HepG2 (cell line): ENCODE measurements around the gene CSHL1. TPM values are rescaled to one million over a fixed set of nuclear protein-coding genes. Genes with fewer than 3 reads are reported as not detected.

Experiments
- GATAD1 ChIP-seq: IDR thresholded peaks from 2 replicates; pipeline ENCODE4 v1.6.1; 2016; ENCODE audit warnings: missing genetic modification reagents, missing compliant biosample characterization
- MATR3 ChIP-seq: sonication (generic); formaldehyde crosslinking; IDR thresholded peaks from 2 replicates; pipeline ENCODE4 v1.4.0; 2020; ENCODE audit warnings: missing genetic modification reagents
- NCOA5 ChIP-seq: sonication (generic); formaldehyde crosslinking; IDR thresholded peaks from 2 replicates; pipeline ENCODE4 v1.4.0; 2020; ENCODE audit warnings: missing genetic modification reagents
- NR2F2 ChIP-seq: IDR thresholded peaks from 2 replicates; pipeline ENCODE4 v1.6.1; 2012; ENCODE audit warnings: low read depth, inconsistent platforms, borderline replicate concordance
- SNAI1 ChIP-seq: sonication (generic); formaldehyde crosslinking; IDR thresholded peaks from 2 replicates; pipeline ENCODE4 v1.5.0; 2020; ENCODE audit warnings: mild to moderate bottlenecking, missing genetic modification reagents, borderline replicate concordance
- ZNF34 ChIP-seq: sonication (generic); formaldehyde crosslinking; IDR thresholded peaks from 2 replicates; pipeline ENCODE4 v1.4.0; 2020; ENCODE audit warnings: mild to moderate bottlenecking, missing genetic modification reagents, borderline replicate concordance
- ZNF773 ChIP-seq: sonication (generic); formaldehyde crosslinking; IDR thresholded peaks from 2 replicates; pipeline ENCODE4 v1.4.0; 2020; ENCODE audit warnings: missing genetic modification reagents, borderline replicate concordance
- polyA plus RNA-seq, 8 experiments: library from polyadenylated mRNA; depleted of rRNA in 3 of 8; stranded (reverse) in 7 of 8; unstranded in 1 of 8; fragments of >200 nt; fragmentation: Illumina TruSeq in 4 of 8; extraction: Trizol in 4 of 8; gene quantifications; 2 replicates each; pipeline versions ENCODE4 v1.2.1 to v1.2.3, GENCODE V29; 2011 to 2016; ENCODE audit warnings: low read depth in 4 of 8, missing spikeins in 1 of 8, mixed read lengths in 1 of 8; ENCODE audit not compliant: insufficient read depth in 1 of 8
- total RNA-seq, 5 experiments: library from RNA; depleted of rRNA; stranded (reverse); fragments of >200 nt; fragmentation: Illumina TruSeq; extraction: Trizol; gene quantifications; 2 replicates each; pipeline ENCODE4 v1.2.3, GENCODE V29; 2016; ENCODE audit warnings: low read depth in 1 of 5
- TF ChIP-seq, protein P1 (sequence below): sonication (generic); formaldehyde crosslinking; IDR thresholded peaks from 2 replicates; pipeline ENCODE4 v1.4.0; 2020; ENCODE audit warnings: missing genetic modification reagents
- TF ChIP-seq, protein P2 (sequence below): sonication (generic); formaldehyde crosslinking; IDR thresholded peaks from 2 replicates; pipeline ENCODE4 v1.4.0; 2020; ENCODE audit warnings: mild to moderate bottlenecking, missing genetic modification reagents
- TF ChIP-seq, protein P3 (sequence below): sonication (generic); formaldehyde crosslinking; IDR thresholded peaks from 2 replicates; pipeline ENCODE4 v1.4.0; 2020; ENCODE audit warnings: missing genetic modification reagents, borderline replicate concordance
- TF ChIP-seq, protein P4 (sequence below): IDR thresholded peaks from 2 replicates; pipeline ENCODE4 v1.6.1; 2018; ENCODE audit warnings: missing genetic modification reagents
- TF ChIP-seq, protein P5 (sequence below): sonication (generic); formaldehyde crosslinking; IDR thresholded peaks from 2 replicates; pipeline ENCODE4 v1.4.0; 2020; ENCODE audit warnings: mild to moderate bottlenecking, missing genetic modification reagents
- TF ChIP-seq, protein P6 (sequence below): sonication (generic); formaldehyde crosslinking; IDR thresholded peaks from 2 replicates; pipeline ENCODE4 v1.8.1; 2023; ENCODE audit warnings: mild to moderate bottlenecking, inconsistent platforms, moderate library complexity, missing genetic modification reagents, borderline replicate concordance
- TF ChIP-seq, protein P7 (sequence below): fragments of 450-650 bp; IDR thresholded peaks from 2 replicates; pipeline ENCODE4 v1.6.1; 2017

CSHL1 gene
- total and polyA plus RNA-seq, 2 of the 13 experiments (the other 11 are each of a cell fraction or from before 2014, with no cell fraction given): not detected

DNA sequence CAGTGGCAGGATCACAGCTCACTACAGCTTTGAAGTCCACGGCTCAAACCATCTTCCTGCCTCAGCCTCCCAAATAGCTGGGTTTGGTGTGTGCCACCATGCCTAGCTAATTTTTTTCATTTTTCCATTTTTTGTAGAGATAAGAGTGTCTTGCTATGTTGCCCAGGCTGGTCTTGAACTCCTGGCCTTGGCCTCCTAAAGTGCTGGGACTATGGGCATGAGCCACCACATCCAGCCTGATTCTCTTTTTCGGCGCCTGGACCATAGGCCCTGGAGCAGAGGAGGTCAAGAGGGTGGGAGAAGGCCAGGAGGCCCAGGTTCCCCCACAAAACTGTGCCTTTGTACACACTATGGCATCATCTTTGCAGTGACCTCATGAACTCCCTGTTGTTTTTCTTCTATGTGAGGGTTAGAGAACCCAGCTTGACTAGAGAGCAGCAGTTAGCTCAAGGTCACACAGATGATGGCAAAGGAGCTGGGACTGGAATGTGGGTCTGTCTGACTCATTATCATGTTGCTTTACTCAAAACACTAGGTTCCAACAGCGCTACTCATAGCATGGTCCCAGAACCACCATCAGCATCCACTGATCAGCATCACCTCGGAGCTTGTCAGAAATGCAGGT lies 45.4 kb upstream of the CSHL1 start (continued):
- TF ChIP-seq, protein P1, sequence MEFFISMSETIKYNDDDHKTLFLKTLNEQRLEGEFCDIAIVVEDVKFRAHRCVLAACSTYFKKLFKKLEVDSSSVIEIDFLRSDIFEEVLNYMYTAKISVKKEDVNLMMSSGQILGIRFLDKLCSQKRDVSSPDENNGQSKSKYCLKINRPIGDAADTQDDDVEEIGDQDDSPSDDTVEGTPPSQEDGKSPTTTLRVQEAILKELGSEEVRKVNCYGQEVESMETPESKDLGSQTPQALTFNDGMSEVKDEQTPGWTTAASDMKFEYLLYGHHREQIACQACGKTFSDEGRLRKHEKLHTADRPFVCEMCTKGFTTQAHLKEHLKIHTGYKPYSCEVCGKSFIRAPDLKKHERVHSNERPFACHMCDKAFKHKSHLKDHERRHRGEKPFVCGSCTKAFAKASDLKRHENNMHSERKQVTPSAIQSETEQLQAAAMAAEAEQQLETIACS: no peak
- no peak for TF ChIP-seq ZNF34 (CRISPR knock-in tag)
- TF ChIP-seq, protein P2, sequence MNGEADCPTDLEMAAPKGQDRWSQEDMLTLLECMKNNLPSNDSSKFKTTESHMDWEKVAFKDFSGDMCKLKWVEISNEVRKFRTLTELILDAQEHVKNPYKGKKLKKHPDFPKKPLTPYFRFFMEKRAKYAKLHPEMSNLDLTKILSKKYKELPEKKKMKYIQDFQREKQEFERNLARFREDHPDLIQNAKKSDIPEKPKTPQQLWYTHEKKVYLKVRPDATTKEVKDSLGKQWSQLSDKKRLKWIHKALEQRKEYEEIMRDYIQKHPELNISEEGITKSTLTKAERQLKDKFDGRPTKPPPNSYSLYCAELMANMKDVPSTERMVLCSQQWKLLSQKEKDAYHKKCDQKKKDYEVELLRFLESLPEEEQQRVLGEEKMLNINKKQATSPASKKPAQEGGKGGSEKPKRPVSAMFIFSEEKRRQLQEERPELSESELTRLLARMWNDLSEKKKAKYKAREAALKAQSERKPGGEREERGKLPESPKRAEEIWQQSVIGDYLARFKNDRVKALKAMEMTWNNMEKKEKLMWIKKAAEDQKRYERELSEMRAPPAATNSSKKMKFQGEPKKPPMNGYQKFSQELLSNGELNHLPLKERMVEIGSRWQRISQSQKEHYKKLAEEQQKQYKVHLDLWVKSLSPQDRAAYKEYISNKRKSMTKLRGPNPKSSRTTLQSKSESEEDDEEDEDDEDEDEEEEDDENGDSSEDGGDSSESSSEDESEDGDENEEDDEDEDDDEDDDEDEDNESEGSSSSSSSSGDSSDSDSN (CRISPR knock-in tag): 0 out of 2 replicates have a peak, but pooled peaks have one; percentile 28
- TF ChIP-seq, protein P3, sequence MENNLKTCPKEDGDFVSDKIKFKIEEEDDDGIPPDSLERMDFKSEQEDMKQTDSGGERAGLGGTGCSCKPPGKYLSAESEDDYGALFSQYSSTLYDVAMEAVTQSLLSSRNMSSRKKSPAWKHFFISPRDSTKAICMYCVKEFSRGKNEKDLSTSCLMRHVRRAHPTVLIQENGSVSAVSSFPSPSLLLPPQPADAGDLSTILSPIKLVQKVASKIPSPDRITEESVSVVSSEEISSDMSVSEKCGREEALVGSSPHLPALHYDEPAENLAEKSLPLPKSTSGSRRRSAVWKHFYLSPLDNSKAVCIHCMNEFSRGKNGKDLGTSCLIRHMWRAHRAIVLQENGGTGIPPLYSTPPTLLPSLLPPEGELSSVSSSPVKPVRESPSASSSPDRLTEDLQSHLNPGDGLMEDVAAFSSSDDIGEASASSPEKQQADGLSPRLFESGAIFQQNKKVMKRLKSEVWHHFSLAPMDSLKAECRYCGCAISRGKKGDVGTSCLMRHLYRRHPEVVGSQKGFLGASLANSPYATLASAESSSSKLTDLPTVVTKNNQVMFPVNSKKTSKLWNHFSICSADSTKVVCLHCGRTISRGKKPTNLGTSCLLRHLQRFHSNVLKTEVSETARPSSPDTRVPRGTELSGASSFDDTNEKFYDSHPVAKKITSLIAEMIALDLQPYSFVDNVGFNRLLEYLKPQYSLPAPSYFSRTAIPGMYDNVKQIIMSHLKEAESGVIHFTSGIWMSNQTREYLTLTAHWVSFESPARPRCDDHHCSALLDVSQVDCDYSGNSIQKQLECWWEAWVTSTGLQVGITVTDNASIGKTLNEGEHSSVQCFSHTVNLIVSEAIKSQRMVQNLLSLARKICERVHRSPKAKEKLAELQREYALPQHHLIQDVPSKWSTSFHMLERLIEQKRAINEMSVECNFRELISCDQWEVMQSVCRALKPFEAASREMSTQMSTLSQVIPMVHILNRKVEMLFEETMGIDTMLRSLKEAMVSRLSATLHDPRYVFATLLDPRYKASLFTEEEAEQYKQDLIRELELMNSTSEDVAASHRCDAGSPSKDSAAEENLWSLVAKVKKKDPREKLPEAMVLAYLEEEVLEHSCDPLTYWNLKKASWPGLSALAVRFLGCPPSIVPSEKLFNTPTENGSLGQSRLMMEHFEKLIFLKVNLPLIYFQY (CRISPR knock-in tag): peak; percentile 34; the same call in 1 of the 2 replicates
- TF ChIP-seq, protein P4, sequence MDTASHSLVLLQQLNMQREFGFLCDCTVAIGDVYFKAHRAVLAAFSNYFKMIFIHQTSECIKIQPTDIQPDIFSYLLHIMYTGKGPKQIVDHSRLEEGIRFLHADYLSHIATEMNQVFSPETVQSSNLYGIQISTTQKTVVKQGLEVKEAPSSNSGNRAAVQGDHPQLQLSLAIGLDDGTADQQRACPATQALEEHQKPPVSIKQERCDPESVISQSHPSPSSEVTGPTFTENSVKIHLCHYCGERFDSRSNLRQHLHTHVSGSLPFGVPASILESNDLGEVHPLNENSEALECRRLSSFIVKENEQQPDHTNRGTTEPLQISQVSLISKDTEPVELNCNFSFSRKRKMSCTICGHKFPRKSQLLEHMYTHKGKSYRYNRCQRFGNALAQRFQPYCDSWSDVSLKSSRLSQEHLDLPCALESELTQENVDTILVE (CRISPR knock-in tag): 0 out of 2 replicates have a peak, but pooled peaks have one; percentile 52
- TF ChIP-seq NR2F2: peak; percentile 68; the same call in 1 of the 2 replicates
- no peak for TF ChIP-seq SNAI1 (CRISPR knock-in tag)
- TF ChIP-seq, protein P5, sequence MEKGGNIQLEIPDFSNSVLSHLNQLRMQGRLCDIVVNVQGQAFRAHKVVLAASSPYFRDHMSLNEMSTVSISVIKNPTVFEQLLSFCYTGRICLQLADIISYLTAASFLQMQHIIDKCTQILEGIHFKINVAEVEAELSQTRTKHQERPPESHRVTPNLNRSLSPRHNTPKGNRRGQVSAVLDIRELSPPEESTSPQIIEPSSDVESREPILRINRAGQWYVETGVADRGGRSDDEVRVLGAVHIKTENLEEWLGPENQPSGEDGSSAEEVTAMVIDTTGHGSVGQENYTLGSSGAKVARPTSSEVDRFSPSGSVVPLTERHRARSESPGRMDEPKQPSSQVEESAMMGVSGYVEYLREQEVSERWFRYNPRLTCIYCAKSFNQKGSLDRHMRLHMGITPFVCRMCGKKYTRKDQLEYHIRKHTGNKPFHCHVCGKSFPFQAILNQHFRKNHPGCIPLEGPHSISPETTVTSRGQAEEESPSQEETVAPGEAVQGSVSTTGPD (CRISPR knock-in tag): no peak
- TF ChIP-seq GATAD1 (CRISPR knock-in tag): peak; percentile 35; the same call in 1 of the 2 replicates
- TF ChIP-seq NCOA5 (CRISPR knock-in tag): no peak
- TF ChIP-seq ZNF773: no peak
- no peak for TF ChIP-seq MATR3
- TF ChIP-seq, protein P6, sequence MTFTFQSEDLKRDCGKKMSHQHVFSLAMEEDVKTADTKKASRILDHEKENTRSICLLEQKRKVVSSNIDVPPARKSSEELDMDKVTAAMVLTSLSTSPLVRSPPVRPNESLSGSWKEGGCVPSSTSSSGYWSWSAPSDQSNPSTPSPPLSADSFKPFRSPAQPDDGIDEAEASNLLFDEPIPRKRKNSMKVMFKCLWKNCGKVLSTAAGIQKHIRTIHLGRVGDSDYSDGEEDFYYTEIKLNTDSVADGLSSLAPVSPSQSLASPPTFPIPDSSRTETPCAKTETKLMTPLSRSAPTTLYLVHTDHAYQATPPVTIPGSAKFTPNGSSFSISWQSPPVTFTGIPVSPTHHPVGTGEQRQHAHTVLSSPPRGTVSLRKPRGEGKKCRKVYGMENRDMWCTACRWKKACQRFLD (CRISPR knock-in tag): no peak
- TF ChIP-seq, protein P7, sequence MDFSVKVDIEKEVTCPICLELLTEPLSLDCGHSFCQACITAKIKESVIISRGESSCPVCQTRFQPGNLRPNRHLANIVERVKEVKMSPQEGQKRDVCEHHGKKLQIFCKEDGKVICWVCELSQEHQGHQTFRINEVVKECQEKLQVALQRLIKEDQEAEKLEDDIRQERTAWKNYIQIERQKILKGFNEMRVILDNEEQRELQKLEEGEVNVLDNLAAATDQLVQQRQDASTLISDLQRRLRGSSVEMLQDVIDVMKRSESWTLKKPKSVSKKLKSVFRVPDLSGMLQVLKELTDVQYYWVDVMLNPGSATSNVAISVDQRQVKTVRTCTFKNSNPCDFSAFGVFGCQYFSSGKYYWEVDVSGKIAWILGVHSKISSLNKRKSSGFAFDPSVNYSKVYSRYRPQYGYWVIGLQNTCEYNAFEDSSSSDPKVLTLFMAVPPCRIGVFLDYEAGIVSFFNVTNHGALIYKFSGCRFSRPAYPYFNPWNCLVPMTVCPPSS: no peak
